HEK293 (cell line): ENCODE results near the gene GLIPR1L2.

ENCODE experiments used
- CTCF ChIA-PET: fragments of 350-600 bp; formaldehyde crosslinking; extraction: SDS; loops from one replicate; lab custom pipeline; 2021; ENCODE audit warnings: antibody characterized with exemption; lab: Yijun Ruan, JAX
- POLR2A ChIA-PET: fragments of 300-600 bp; formaldehyde crosslinking; extraction: SDS; loops from one replicate; lab custom pipeline; 2020; ENCODE audit warnings: antibody characterized with exemption, inconsistent platforms; lab: Yijun Ruan, JAX
- H3K27ac ChIP-seq: fragments of 200-500 bp; sonication (Bioruptor generic); 2 replicates; pipeline ENCODE4 v1.5.1; 2014; ENCODE audit warnings: low read depth, low read length, control low read depth, inconsistent platforms; ENCODE audit errors: extremely low read depth
- H3K36me3 ChIP-seq, 2 experiments: fragments of 200-500 bp in 1 of 2; sonication (Bioruptor generic) in 1 of 2; 1 replicate in 1 of 2; 2 replicates in 1 of 2; pipeline ENCODE4 v1.5.1; 2014 to 2017; ENCODE audit warnings: inconsistent platforms in 2 of 2, low read length in 2 of 2; ENCODE audit not compliant: control insufficient read depth in 2 of 2, insufficient read depth in 1 of 2
- H3K4me1 ChIP-seq: fragments of 200-500 bp; sonication (Bioruptor generic); 2 replicates; pipeline ENCODE4 v1.5.1; 2014; ENCODE audit warnings: mild to moderate bottlenecking, low read length, inconsistent platforms; ENCODE audit not compliant: control insufficient read depth, insufficient read depth
- H3K4me3 ChIP-seq: 2 replicates; pipeline ENCODE4 v1.5.1; 2011; ENCODE audit warnings: low read depth, mild to moderate bottlenecking, control low read depth, low read length, moderate library complexity
- H3K9me3 ChIP-seq: fragments of 200-500 bp; sonication (Bioruptor generic); 2 replicates; pipeline ENCODE4 v1.5.1; 2014; ENCODE audit warnings: low read depth, low read length, inconsistent platforms; ENCODE audit not compliant: control insufficient read depth, insufficient read depth
- HIC1 ChIP-seq: fragments of 450-650 bp; formaldehyde crosslinking; IDR thresholded peaks from 2 replicates; pipeline ENCODE4 v1.5.1; 2016; ENCODE audit warnings: missing biosample characterization, missing genetic modification characterization
- KLF9 ChIP-seq: fragments of 450-650 bp; formaldehyde crosslinking; IDR thresholded peaks from 2 replicates; pipeline ENCODE4 v1.5.1; 2016; ENCODE audit warnings: missing biosample characterization, missing genetic modification characterization, low read depth
- OSR2 ChIP-seq: fragments of 450-650 bp; formaldehyde crosslinking; IDR thresholded peaks from 2 replicates; pipeline ENCODE4 v1.5.1; 2016; ENCODE audit warnings: missing biosample characterization, missing genetic modification characterization
- REPIN1 ChIP-seq: fragments of 450-650 bp; formaldehyde crosslinking; IDR thresholded peaks from 2 replicates; pipeline ENCODE4 v1.5.1; 2017; ENCODE audit warnings: missing biosample characterization, missing genetic modification characterization, low read depth
- WT1 ChIP-seq: fragments of 450-650 bp; formaldehyde crosslinking; IDR thresholded peaks from 2 replicates; pipeline ENCODE4 v1.5.1; 2016; ENCODE audit warnings: missing biosample characterization, missing genetic modification characterization
- ZBTB21 ChIP-seq: fragments of 450-650 bp; formaldehyde crosslinking; IDR thresholded peaks from 2 replicates; pipeline ENCODE4 v1.5.1; 2017; ENCODE audit warnings: missing biosample characterization, missing genetic modification characterization
- ZNF157 ChIP-seq: fragments of 450-650 bp; formaldehyde crosslinking; IDR thresholded peaks from 2 replicates; pipeline ENCODE4 v1.5.1; 2016; ENCODE audit warnings: missing biosample characterization, missing genetic modification characterization
- ZNF202 ChIP-seq: fragments of 450-650 bp; formaldehyde crosslinking; IDR thresholded peaks from 2 replicates; pipeline ENCODE4 v1.5.1; 2016; ENCODE audit warnings: missing biosample characterization, missing genetic modification characterization, borderline replicate concordance
- ZNF239 ChIP-seq: fragments of 450-650 bp; formaldehyde crosslinking; IDR thresholded peaks from 2 replicates; pipeline ENCODE4 v1.5.1; 2016; ENCODE audit warnings: missing biosample characterization, missing genetic modification characterization
- ZNF24 ChIP-seq: fragments of 450-650 bp; formaldehyde crosslinking; IDR thresholded peaks from 2 replicates; pipeline ENCODE4 v1.5.1; 2016; ENCODE audit warnings: missing biosample characterization, missing genetic modification characterization
- ZNF292 ChIP-seq: fragments of 450-650 bp; formaldehyde crosslinking; IDR thresholded peaks from 2 replicates; pipeline ENCODE4 v1.5.1; 2016; ENCODE audit warnings: low read depth, missing biosample characterization, missing genetic modification characterization, borderline replicate concordance
- ZNF302 ChIP-seq: fragments of 450-650 bp; formaldehyde crosslinking; IDR thresholded peaks from 2 replicates; pipeline ENCODE4 v1.5.1; 2016; ENCODE audit warnings: missing biosample characterization, missing genetic modification characterization, low read depth
- ZNF501 ChIP-seq: fragments of 450-650 bp; formaldehyde crosslinking; IDR thresholded peaks from 2 replicates; pipeline ENCODE4 v1.5.1; 2016; ENCODE audit warnings: missing biosample characterization, missing genetic modification characterization
- ZNF621 ChIP-seq: fragments of 450-650 bp; formaldehyde crosslinking; IDR thresholded peaks from 2 replicates; pipeline ENCODE4 v1.5.1; 2017; ENCODE audit warnings: missing biosample characterization, missing genetic modification characterization
- ZNF658 ChIP-seq: fragments of 450-650 bp; formaldehyde crosslinking; IDR thresholded peaks from 2 replicates; pipeline ENCODE4; 2016; ENCODE audit warnings: missing biosample characterization, missing genetic modification characterization
- ZNF776 ChIP-seq: fragments of 450-650 bp; formaldehyde crosslinking; IDR thresholded peaks from 2 replicates; pipeline ENCODE4 v1.5.0; 2017; ENCODE audit warnings: missing biosample characterization, missing genetic modification characterization, borderline replicate concordance
- TF ChIP-seq, protein P1 (sequence below): fragments of 450-650 bp; formaldehyde crosslinking; IDR thresholded peaks from 2 replicates; pipeline ENCODE4 v1.5.1; 2017; ENCODE audit warnings: missing biosample characterization, mild to moderate bottlenecking, missing genetic modification characterization, moderate library complexity

The GLIPR1L2 gene

DNA sequence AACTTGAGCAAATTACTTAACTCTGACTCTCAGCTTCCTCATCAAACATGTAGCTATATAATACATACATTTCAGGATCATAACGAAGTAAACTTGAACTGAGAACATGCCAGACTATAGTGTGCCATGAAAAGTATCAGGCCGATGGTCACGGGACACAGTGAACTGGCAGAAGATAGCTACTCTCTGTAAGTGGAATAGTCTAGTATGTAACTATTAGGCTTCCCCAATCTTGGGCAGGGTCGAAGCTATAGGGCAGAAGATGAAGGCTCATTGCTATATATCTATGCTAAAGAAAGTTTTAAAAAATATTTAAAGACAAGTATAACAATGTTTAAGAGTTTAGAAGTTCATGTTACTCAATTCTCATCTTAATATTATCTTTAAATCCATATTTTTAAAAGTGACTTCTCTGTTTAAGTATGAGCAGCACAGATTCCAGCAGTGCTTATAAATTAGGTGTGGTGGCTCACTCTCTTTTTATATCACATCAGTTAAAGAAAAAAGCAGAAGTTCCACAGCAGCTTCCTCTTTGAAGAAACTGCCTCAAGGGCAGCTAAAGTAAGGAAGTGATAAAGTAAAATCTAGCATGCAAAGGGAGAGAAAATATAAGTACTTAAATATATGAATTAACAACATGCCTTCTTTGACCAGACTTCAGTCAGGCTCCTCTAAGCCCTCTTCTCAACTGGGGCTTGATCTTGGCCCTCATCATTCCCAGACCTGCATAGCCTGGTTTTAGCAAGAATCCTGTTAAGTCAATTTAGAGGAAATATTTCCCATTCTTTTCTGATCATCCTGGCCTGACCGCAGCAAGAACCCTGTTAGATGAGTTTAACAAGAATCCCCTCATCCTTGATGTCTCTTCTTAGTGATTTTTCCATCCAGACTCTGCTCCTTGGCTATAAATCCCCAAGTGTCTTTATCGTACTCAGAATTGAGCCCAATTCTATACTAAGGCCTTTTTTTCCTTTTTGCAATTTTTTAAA lies 81.3 kb downstream of the GLIPR1L2 start:
- Histone ChIP-seq H3K4me1 (no peaks in the 10 kb centered on the region), H3K9me3 (no peaks in the 10 kb centered on the region), H3K4me3 (no peak overlapping the region), H3K36me3 (no peaks in the 10 kb centered on the region), H3K27ac (no peak overlapping the region)
- TF ChIP-seq ZNF501 (no peak), ZNF239 (tag by site-specific recombination) (no peak), OSR2 (tag by site-specific recombination) (no peak), ZNF157 (no peak), ZNF202 (tag by site-specific recombination) (no peak), ZNF24 (tag by site-specific recombination) (no peak), KLF9 (tag by site-specific recombination) (no peak), ZBTB21 (no peak), REPIN1 (tag by site-specific recombination) (no peak)
- POLR2A ChIA-PET: no interaction called here
- CTCF ChIA-PET: no interaction called here

- ChIA-PET CTCF (interaction anchor here (0.7 to 2.5 kb wide), 2 partner anchors 10 to 815 kb away, joined by 3 to 18 read pairs; no protein-coding TSS in a partner anchor), POLR2A (no interaction called here)
- no peaks in the 10 kb centered on the region for H3K4me1 ChIP-seq
- TF ChIP-seq ZNF292 (tag by site-specific recombination): no peak
- no peak for TF ChIP-seq ZNF302
- TF ChIP-seq ZNF658 (tag by site-specific recombination): no peak
- no peak for TF ChIP-seq HIC1 (tag by site-specific recombination)
- no peaks in the 10 kb centered on the region for H3K36me3 ChIP-seq
- H3K9me3 ChIP-seq: no peaks in the 10 kb centered on the region
- H3K4me3 ChIP-seq: no peak overlapping the region
- H3K27ac ChIP-seq: no peak overlapping the region
These were observed 83.2 kb downstream of the GLIPR1L2 start for GRCh38 chr12:75474116-75474515.

DNA sequence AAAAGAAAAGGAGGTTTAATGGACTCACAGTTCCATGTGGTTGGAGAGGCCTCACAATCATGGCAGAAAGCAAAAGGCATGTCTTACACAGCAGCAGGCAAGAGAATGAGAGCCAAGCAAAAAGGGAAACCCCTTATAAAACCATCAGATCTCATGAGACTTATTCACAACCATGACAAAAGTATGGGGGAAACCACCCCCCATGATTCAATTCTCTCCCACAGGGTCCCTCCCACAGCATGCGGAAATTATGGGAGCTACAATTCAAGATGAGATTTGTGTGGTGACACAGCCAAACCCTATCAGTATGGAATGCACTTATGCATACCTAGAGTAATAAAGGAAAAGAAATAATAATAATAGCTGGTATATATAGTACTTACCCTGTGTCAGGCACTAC lies 85.2 kb downstream of the GLIPR1L2 start:
- Histone ChIP-seq H3K27ac (no peak overlapping the region), H3K36me3 (no peaks in the 10 kb centered on the region), H3K4me1 (no peaks in the 10 kb centered on the region), H3K4me3 (no peak overlapping the region), H3K9me3 (no peaks in the 10 kb centered on the region)
- TF ChIP-seq, protein P1, sequence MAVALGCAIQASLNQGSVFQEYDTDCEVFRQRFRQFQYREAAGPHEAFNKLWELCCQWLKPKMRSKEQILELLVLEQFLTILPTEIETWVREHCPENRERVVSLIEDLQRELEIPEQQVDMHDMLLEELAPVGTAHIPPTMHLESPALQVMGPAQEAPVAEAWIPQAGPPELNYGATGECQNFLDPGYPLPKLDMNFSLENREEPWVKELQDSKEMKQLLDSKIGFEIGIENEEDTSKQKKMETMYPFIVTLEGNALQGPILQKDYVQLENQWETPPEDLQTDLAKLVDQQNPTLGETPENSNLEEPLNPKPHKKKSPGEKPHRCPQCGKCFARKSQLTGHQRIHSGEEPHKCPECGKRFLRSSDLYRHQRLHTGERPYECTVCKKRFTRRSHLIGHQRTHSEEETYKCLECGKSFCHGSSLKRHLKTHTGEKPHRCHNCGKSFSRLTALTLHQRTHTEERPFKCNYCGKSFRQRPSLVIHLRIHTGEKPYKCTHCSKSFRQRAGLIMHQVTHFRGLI: no peak
- TF ChIP-seq WT1 (tag by site-specific recombination) (no peak), ZNF621 (no peak), ZNF776 (tag by site-specific recombination) (no peak)
- ChIA-PET CTCF (interaction anchor here (1.1 kb wide), 1 partner anchor 10 kb away, joined by 4 read pairs; no protein-coding TSS in a partner anchor), POLR2A (no interaction called here)
